Upper lobe of right lung (tissue), 1 donor: ENCODE measurements around the gene TRIM69. TPM values are rescaled to one million over a fixed set of nuclear protein-coding genes. Genes with fewer than 3 reads are reported as not detected.

ENCODE experiments used
- ATAC-seq: fragments of 200-7000 bp; cut with Tn5 transposase; one replicate; pipeline ENCODE4 v1.9.1; 2020; ENCODE audit warnings: mild to moderate bottlenecking, moderate library complexity
- DNase-seq: peaks from one replicate; pipeline ENCODE4 v3.0.0-alpha.2; 2020
- H3K27ac ChIP-seq: fragments of 200-600 bp; one replicate; pipeline ENCODE4 v1.8.0; 2022
- H3K27me3 ChIP-seq: fragments of 200-600 bp; one replicate; pipeline ENCODE4 v1.8.0; 2022; ENCODE audit warnings: mild to moderate bottlenecking
- H3K36me3 ChIP-seq: fragments of 200-600 bp; one replicate; pipeline ENCODE4 v1.8.0; 2022
- H3K4me1 ChIP-seq: fragments of 200-600 bp; one replicate; pipeline ENCODE4 v1.8.0; 2022
- H3K4me3 ChIP-seq: fragments of 200-600 bp; one replicate; pipeline ENCODE4 v1.8.0; 2022; ENCODE audit warnings: mild to moderate bottlenecking
- H3K9me3 ChIP-seq: fragments of 200-600 bp; one replicate; pipeline ENCODE4 v1.8.0; 2022
- CTCF ChIP-seq: fragments of 200-600 bp; IDR thresholded peaks from one replicate; pipeline ENCODE4 v1.8.0; 2022; ENCODE audit warnings: antibody characterized with exemption
- intact Hi-C: fragments of 100-400 bp; cut with DNase I; formaldehyde crosslinking; loops from one replicate; pipeline ENCODE4 v1.11.0; 2022
- total RNA-seq: library from RNA; stranded (reverse); fragmentation: NEBNext Ultra II Directional; extraction: Animal tissue kit (Norgen Biotek cat#: 25700); gene quantifications from one replicate; pipeline ENCODE4 v1.2.1, GENCODE V29; 2021
- donor health status: DM: no; HTN: yes; CAD: no; lungs with severe emphysema.

The TRIM69 gene
- total RNA-seq, 1 donor from 2014 or later: 25.4 TPM

GRCh38 chr15:44790215-44790614, 53.9 kb downstream of the TRIM69 start:
- Histone ChIP-seq H3K27ac (no peak overlapping the region), H3K4me1 (no peaks in the 10 kb centered on the region), H3K9me3 (no peaks in the 10 kb centered on the region), H3K36me3 (no peaks in the 10 kb centered on the region), H3K4me3 (no peak overlapping the region), H3K27me3 (no peaks in the 10 kb centered on the region)
- intact Hi-C loops: no loop called here
- TF ChIP-seq CTCF: no peak
- ATAC-seq: no peak
- no peak for DNase-seq

- no peak for ATAC-seq
- DNase-seq: no peak
- H3K27ac ChIP-seq: no peak overlapping the region
- intact Hi-C loops: no loop called here
- H3K4me1 ChIP-seq: no peaks in the 10 kb centered on the region
- H3K9me3 ChIP-seq: no peaks in the 10 kb centered on the region
- no peak overlapping the region for H3K4me3 ChIP-seq
- no peak for TF ChIP-seq CTCF
- H3K36me3 ChIP-seq: no peaks in the 10 kb centered on the region
- no peaks in the 10 kb centered on the region for H3K27me3 ChIP-seq
Observed at GRCh38 chr15:44790656-44791055, 54.3 kb downstream of the TRIM69 start.

GRCh38 chr15:44792715-44793114, 56.4 kb downstream of the TRIM69 start:
- no peak for DNase-seq
- intact Hi-C loops: no loop called here
- H3K36me3 ChIP-seq: no peaks in the 10 kb centered on the region
- ATAC-seq: no peak
- H3K27ac ChIP-seq: no peak overlapping the region
- no peak overlapping the region for H3K4me3 ChIP-seq
- no peaks in the 10 kb centered on the region for H3K4me1 ChIP-seq
- H3K9me3 ChIP-seq: no peaks in the 10 kb centered on the region
- TF ChIP-seq CTCF: no peak
- no peaks in the 10 kb centered on the region for H3K27me3 ChIP-seq

- no peak for TF ChIP-seq CTCF
- intact Hi-C loops: no loop called here
- DNase-seq: no peak
- Histone ChIP-seq H3K4me3 (no peak overlapping the region), H3K27ac (no peak overlapping the region), H3K4me1 (no peaks in the 10 kb centered on the region), H3K9me3 (no peaks in the 10 kb centered on the region), H3K27me3 (no peaks in the 10 kb centered on the region), H3K36me3 (no peaks in the 10 kb centered on the region)
- no peak for ATAC-seq
Observed at GRCh38 chr15:44794072-44794471, 57.7 kb downstream of the TRIM69 start.

- Histone ChIP-seq H3K36me3 (no peaks in the 10 kb centered on the region), H3K4me1 (no peaks in the 10 kb centered on the region), H3K27me3 (no peaks in the 10 kb centered on the region), H3K27ac (no peak overlapping the region), H3K4me3 (no peak overlapping the region), H3K9me3 (no peaks in the 10 kb centered on the region)
- DNase-seq (no peak), ATAC-seq (no peak)
- TF ChIP-seq CTCF: no peak
- intact Hi-C loops: no loop called here
Observed at GRCh38 chr15:44796508-44796907, 60.2 kb downstream of the TRIM69 start.

- no peak for ATAC-seq
Observed at GRCh38 chr15:44798826-44799225, 62.5 kb downstream of the TRIM69 start.

More at GRCh38 chr15:44798826-44799225, 62.5 kb downstream of the TRIM69 start:
- Histone ChIP-seq H3K27me3 (no peaks in the 10 kb centered on the region), H3K36me3 (no peaks in the 10 kb centered on the region), H3K27ac (no peak overlapping the region), H3K4me1 (no peaks in the 10 kb centered on the region), H3K9me3 (no peaks in the 10 kb centered on the region), H3K4me3 (no peak overlapping the region)
- DNase-seq: no peak
- TF ChIP-seq CTCF: peak; percentile 30
- intact Hi-C loops: no loop called here
